Skeletal muscle tissue (tissue), 4 donors: ENCODE results near the gene NXPH4. TPM values are rescaled to one million over a fixed set of nuclear protein-coding genes. Genes with fewer than 3 reads are reported as not detected.

Source experiments
- H3K27ac ChIP-seq: one replicate; pipeline ENCODE4 v1.7.0; 2013; ENCODE audit warnings: mild to moderate bottlenecking, low read depth, low read length, inconsistent platforms
- H3K27me3 ChIP-seq, 3 donors: one replicate each; pipeline ENCODE4 v1.7.0; 2013; ENCODE audit warnings: low read length in 3 of 3; ENCODE audit not compliant: control insufficient read depth in 3 of 3, insufficient read depth in 3 of 3
- H3K36me3 ChIP-seq, 3 donors: one replicate each; pipeline ENCODE4 v1.7.0; 2013; ENCODE audit warnings: low read length in 3 of 3; ENCODE audit not compliant: control insufficient read depth in 3 of 3, insufficient read depth in 3 of 3
- H3K4me1 ChIP-seq, 3 donors: one replicate each; pipeline ENCODE4 v1.7.0; 2013; ENCODE audit warnings: low read length in 3 of 3, mild to moderate bottlenecking in 3 of 3; ENCODE audit not compliant: control insufficient read depth in 3 of 3, insufficient read depth in 3 of 3
- H3K4me3 ChIP-seq, 3 donors: one replicate each; pipeline ENCODE4 v1.7.0; 2013; ENCODE audit warnings: low read length in 3 of 3
- H3K9ac ChIP-seq, 3 donors: one replicate each; pipeline ENCODE4 v1.7.0; 2013; ENCODE audit warnings: low read length in 3 of 3, mild to moderate bottlenecking in 3 of 3, moderate library complexity in 2 of 3, low read depth in 1 of 3
- H3K9me3 ChIP-seq, 3 donors: one replicate each; pipeline ENCODE4 v1.7.0; 2013; ENCODE audit warnings: low read length in 3 of 3; ENCODE audit not compliant: control insufficient read depth in 3 of 3
- total RNA-seq: library from RNA; depleted of rRNA; stranded (reverse); fragments of >200 nt; gene quantifications from one replicate; pipeline ENCODE4 v1.2.3, GENCODE V29; 2014
- donor health status: Osteomylitis.

NXPH4 gene
- total RNA-seq, 1 donor from 2014 or later: not detected

DNA sequence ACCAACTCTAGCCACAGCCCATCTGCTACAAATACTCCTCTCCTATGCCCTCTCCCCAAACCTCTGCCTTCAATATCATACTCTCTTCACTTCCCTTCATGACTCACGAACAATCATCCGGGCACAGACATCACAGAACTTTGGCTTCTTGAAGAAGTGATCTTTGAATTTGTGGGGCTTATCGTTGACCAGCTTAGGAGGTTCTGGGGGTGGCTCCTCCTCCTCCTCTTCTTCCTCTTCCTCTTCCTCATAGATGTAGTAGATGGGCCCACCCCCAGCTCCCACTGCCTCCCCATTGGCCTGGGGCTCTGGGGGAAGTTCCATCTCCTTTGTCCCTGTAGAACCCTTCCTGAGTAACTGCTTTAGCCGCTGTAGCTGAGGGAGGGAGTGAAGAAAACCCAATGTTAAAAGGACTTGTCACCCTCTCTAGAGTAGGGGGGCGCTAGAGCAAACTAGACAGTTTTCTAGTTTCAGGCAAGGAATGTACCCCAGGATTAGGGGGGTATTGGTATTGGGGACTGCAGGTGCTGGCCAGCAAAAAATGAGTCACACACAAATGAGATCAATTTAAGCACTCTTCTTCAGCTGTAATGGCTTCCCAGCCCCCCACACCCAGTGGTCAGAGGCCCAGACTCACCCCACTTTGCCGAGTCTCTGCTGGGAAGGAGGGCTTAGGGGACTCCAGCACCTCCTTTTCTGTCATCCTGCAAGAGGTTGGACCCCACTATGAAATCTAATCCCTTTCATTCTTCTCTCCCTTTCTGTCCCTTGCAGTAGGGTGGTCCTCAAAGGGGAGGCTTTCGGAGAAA, 32.5 kb downstream of the NXPH4 start:
- Histone ChIP-seq H3K27me3 (no peaks in the 10 kb centered on the region), H3K9me3 (no peaks in the 10 kb centered on the region), H3K4me1 (peaks cover 34 to 60% (median 42%) of the 10 kb centered on the region in 3 donors), H3K27ac (peak overlapping the region; percentile 94), H3K36me3 (peaks cover 25 to 37% (median 35%) of the 10 kb centered on the region in 3 donors), H3K4me3 (peak overlapping the region; percentile 79 to 92 (median 83)), H3K9ac (peak overlapping the region; percentile 86 to 90 (median 86))

DNA sequence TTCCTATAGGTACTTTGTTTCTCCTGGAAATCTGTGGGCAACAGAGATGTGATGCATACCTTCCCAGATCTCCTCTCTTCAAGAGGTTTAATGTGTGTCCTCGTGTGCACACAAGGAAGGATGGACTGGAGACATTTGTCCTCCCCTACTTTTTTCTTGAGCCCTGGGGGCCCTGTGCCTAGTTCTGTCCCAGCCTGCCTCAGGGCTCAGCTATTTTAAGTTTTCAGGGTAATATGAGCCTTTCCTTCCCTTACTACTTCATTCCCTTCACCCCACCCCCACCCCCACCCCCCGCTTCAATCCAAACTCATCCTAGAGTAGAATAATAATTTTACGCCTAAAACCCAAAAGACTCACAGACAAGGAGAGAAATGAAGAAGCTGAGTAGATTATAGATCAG, 33.9 kb downstream of the NXPH4 start:
- peak overlapping the region; percentile 79 to 92 (median 83) for H3K4me3 ChIP-seq
- H3K4me1 ChIP-seq: peaks cover 24 to 46% (median 31%) of the 10 kb centered on the region in 3 donors
- H3K9me3 ChIP-seq: no peaks in the 10 kb centered on the region
- peak overlapping the region; percentile 94 for H3K27ac ChIP-seq
- H3K27me3 ChIP-seq: no peaks in the 10 kb centered on the region
- peak overlapping the region; percentile 90 to 96 (median 92) for H3K9ac ChIP-seq
- H3K36me3 ChIP-seq: peaks cover 24 to 38% (median 24%) of the 10 kb centered on the region in 3 donors

DNA sequence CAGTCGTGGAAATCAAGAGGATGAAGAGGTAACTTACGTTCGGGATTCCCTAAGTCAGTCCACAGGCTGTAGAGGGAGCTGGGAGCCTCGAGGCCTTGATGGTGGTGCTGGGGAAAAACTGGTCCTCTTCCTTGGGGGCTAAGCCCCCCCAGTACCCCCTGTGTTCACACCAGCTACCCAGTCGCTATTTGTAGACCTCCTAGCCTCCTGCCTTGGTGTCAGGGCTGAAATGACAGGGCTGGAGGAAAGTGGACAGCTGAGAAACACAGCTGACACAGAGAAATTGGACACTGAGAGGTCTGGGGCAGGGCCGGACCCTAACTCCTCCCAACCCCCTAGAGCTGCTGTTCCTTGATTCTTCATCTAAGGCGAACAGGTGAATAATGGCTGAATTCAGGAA, 34.4 kb downstream of the NXPH4 start, which contains the start of gene STAC3:
TSS of gene STAC3 (minus strand) at position 232 of the 400 bp plus-strand sequence. CDS start 1,551 bp downstream, outside the sequence.
- H3K36me3 ChIP-seq: peaks cover 27 to 40% (median 27%) of the 10 kb centered on the region in 3 donors
- H3K27ac ChIP-seq: peak within 1 kb of the TSS; percentile 94
- H3K4me1 ChIP-seq: peaks cover 24 to 42% (median 29%) of the 10 kb centered on the region in 3 donors
- peak within 1 kb of the TSS; percentile 90 to 96 (median 92) for H3K9ac ChIP-seq
- peak within 1 kb of the TSS; percentile 79 to 92 (median 83) for H3K4me3 ChIP-seq
- no peaks in the 10 kb centered on the region for H3K9me3 ChIP-seq
- H3K27me3 ChIP-seq: no peaks in the 10 kb centered on the region

DNA sequence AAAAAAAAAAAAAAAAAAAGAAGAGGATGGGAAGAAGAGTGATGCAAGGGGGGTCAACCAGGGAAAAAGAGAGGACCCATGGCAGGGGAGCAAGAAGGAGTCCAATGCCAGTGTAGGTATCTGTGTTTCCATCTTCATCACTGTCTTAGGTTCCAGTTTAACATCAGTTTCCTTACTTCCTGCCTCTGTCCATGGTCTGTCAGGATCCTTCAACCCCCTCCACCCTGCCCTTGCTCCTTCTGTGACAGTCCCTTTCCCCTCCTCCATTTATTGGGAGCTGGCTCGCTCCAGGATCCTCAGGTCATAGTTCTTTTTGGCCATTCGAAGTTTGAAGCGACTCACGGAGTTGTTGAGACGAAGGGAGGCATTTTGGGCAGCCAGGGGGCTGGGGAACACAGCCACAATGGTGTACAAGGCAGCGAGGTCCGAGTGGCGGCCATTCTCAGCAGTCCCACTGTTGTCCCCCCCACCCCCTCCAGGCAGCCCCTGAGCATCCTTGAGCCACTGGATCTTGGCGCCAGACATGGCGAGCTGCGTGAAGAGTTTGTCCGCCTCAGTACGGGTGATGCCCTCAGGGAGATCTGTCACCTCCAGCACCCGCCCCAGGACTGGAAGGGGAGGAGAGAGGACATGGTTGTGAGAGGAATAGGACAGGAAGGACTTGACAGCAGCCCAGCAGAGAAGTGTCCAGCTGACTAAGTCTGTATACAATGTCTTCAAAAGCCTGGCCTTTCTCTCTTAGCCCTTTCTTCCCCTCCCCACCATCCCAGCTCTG, 38.1 kb downstream of the NXPH4 start:
- peaks cover 18 to 41% (median 30%) of the 10 kb centered on the region in 3 donors for H3K36me3 ChIP-seq
- peaks cover 24 to 39% (median 30%) of the 10 kb centered on the region in 3 donors for H3K4me1 ChIP-seq

DNA sequence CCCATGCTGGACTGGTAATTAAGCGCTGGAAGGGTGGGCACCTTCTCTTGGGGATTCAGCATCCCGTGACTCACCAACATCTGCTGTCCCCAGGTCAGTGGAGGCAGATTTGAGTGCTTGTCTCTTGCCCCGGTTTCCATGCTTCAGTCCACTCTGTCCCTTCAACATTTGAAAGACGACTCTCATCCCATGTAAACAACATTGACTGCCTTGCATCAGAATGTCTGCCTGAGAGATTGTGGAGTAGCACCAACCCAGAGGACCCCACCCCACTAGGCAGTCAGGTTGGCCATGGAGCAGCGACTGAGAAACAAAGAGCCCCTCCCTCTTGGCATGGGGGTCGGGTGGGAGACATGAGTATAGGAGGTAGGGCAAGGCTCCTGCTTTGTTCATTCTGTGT, 39.3 kb downstream of the NXPH4 start:
- Histone ChIP-seq H3K4me1 (peaks cover 34 to 47% (median 41%) of the 10 kb centered on the region in 3 donors), H3K27me3 (no peaks in the 10 kb centered on the region), H3K36me3 (peaks cover 17 to 42% (median 27%) of the 10 kb centered on the region in 3 donors), H3K9ac (no peak overlapping the region), H3K4me3 (no peak overlapping the region), H3K27ac (no peak overlapping the region), H3K9me3 (no peaks in the 10 kb centered on the region)

More for the DNA sequence above, 38.1 kb downstream of the NXPH4 start:
- no peaks in the 10 kb centered on the region for H3K9me3 ChIP-seq
- H3K27me3 ChIP-seq: no peaks in the 10 kb centered on the region
- no peak overlapping the region for H3K27ac ChIP-seq
- H3K9ac ChIP-seq: no peak overlapping the region
- H3K4me3 ChIP-seq: no peak overlapping the region

DNA sequence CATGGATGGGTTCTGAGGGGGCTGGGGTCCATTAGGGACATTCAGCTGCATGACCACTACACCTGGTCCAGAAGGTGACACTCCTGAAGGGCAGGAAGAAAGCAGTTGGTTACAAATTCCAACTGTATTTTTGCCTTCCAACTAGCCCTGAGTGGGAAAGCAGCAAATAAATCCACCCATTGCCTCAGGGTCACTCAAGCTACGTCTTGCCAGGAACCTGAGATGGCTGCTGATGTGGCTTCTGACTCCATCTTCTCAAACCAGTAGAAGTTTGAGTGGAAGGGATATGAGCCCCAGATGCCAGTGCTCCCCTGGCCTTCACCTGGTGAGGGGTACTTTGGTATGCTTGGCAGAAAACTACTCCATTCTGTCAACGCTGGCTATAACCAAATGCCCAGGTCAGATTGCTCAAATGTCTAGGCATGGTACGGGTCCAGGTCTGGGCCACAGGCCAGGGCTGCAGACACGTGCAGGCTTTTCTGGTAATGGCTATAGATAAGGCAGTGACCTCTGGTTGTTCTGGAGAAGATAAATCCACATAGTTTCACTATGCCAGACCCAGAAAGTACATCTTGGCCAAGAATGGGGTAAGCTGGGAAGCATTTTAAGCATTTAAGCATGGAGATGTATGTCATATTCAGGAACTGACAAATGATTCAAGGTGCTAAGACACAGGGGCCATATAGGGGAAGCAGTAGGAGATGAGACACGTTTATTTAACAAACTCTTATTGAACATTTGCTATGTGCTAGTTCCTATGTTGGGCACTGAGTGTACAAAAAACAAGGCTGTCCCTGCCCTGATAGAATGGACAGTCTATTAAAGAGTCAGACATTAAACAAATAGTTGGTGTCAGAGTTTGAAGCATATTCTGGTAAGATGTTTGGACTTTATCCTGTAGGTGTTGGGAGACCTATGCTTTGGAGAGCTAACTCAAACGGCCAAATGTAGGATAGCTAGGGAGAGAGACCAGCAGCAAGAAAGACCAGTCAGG, 42.7 kb downstream of the NXPH4 start:
- peaks cover 53 to 69% (median 57%) of the 10 kb centered on the region in 3 donors for H3K4me1 ChIP-seq
- H3K4me3 ChIP-seq: peak overlapping the region in 1 of 3 donors; percentile 8
- H3K36me3 ChIP-seq: peaks cover 17 to 43% (median 27%) of the 10 kb centered on the region in 3 donors
- peak overlapping the region; percentile 65 for H3K27ac ChIP-seq
- no peak overlapping the region for H3K9ac ChIP-seq
- H3K9me3 ChIP-seq: no peaks in the 10 kb centered on the region
- H3K27me3 ChIP-seq: no peaks in the 10 kb centered on the region

DNA sequence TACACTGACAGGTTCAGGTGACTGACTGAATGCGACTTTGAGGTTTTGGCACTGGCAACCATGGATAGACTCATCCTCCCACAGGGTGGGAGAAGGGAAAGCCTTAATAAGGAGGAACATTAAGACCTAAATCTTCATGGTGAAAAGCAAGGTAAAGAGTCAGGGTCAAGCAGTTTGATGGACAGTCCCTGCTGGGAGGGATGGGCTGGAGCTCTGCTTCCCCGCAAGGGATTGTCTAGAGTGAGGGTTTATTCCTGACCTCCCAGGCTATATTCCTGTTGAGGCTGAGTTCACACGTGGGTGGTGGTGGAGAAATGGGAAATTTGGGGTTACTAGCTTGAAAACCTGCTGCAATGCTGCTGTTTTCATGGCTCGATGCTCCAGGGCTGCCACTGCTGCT, 43.8 kb downstream of the NXPH4 start:
- H3K4me3 ChIP-seq: peak overlapping the region in 1 of 3 donors; percentile 15
- no peaks in the 10 kb centered on the region for H3K9me3 ChIP-seq
- H3K9ac ChIP-seq: peak overlapping the region in 2 of 3 donors; percentile 20 to 28
- H3K4me1 ChIP-seq: peaks cover 53 to 73% (median 64%) of the 10 kb centered on the region in 3 donors
- no peaks in the 10 kb centered on the region for H3K27me3 ChIP-seq
- peak overlapping the region; percentile 87 for H3K27ac ChIP-seq
- peaks cover 17 to 36% (median 17%) of the 10 kb centered on the region in 3 donors for H3K36me3 ChIP-seq

DNA sequence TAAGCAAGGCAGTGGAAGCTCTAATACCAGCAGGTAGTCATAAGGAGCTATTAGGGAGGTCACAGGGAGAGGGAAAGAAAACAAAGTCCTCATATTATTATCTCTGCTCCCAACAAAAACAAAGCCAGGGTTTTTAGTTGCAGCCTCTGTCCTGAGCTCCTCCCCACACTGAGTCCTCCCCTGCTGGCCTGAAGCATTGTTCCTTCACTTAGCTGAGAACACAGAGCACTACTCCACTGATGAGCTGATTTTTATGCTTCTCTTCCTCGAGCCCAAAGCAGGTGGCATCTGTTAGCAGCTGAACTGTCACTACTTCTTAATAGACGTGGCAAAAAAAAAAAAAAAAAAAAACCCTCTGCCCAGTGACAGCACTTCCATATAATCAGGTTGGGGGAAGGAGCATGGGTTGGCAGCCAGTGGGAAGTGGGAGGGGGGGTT, 44.9 kb downstream of the NXPH4 start:
- Histone ChIP-seq H3K4me3 (no peak overlapping the region), H3K4me1 (peaks cover 53 to 73% (median 64%) of the 10 kb centered on the region in 3 donors), H3K9ac (peak overlapping the region; percentile 20 to 47 (median 27)), H3K27me3 (no peaks in the 10 kb centered on the region), H3K36me3 (peaks cover 11 to 27% (median 13%) of the 10 kb centered on the region in 3 donors), H3K27ac (peak overlapping the region; percentile 87), H3K9me3 (no peaks in the 10 kb centered on the region)
